Body of pancreas (tissue), 4 donors: ENCODE data around the gene PLA2G2F.

ENCODE experiments used
- CTCF ChIP-seq, 7 experiments: fragments of 450-650 bp in 4 of 7; fragments of 200-600 bp in 3 of 7; sonication (generic) in 3 of 7; IDR thresholded peaks; one replicate each; pipeline ENCODE4 v1.5.1; 2016 to 2019; ENCODE audit warnings: antibody characterized with exemption in 7 of 7
- POLR2A ChIP-seq, 3 donors: fragments of 450-650 bp; IDR thresholded peaks; one replicate each; pipeline ENCODE4 v1.6.1; 2016; ENCODE audit warnings: antibody characterized with exemption in 3 of 3, mild to moderate bottlenecking in 2 of 3

GRCh38 chr1:20136249-20136648 lies 2.9 kb upstream of the PLA2G2F start:
- TF ChIP-seq CTCF (IDR thresholded peaks at IDR 0.05): no peak
- TF ChIP-seq POLR2A (IDR thresholded peaks at IDR 0.05): no peak
